Islet precursor cell (in vitro differentiated cells): Measurements from ENCODE around the gene PIGX.
"Not testable (repeated sequence)": the region's sequence is repeated elsewhere in the genome, so short reads cannot be mapped to it uniquely, and the experiment has no call there.

Experiments
- DNase-seq: peaks from one replicate; pipeline ENCODE4 v3.0.0-alpha.2; 2018

The PIGX gene

GRCh38 chr3:196706731-196707130 lies 5.4 kb upstream of the PIGX start:
- DNase-seq, result no peak

- no peak for DNase-seq
Observed at GRCh38 chr3:196707566-196707965, 4.6 kb upstream of the PIGX start.

DNA sequence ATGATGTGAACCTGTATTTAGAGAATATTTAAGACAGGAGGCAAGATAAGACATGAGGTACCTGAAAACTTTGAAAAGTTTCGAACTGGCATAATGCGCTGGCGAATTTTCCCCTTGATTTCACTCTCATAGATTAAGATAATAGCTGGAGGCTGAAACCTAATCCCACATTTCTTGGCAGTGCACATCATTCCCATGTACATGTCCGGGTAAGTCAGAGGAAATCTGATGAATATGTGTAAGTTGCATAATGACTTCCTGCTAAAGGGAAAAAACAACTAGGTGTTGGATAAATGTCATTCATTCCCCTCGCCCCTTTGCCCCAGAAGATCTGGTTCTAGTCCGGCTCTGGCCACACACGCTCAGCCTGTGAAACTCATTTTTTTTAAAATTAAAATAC lies 3.7 kb upstream of the PIGX start:
- DNase-seq, result no peak

- no peak for DNase-seq
Observed at GRCh38 chr3:196712514-196713413, 587 bp downstream of the PIGX start.

DNA sequence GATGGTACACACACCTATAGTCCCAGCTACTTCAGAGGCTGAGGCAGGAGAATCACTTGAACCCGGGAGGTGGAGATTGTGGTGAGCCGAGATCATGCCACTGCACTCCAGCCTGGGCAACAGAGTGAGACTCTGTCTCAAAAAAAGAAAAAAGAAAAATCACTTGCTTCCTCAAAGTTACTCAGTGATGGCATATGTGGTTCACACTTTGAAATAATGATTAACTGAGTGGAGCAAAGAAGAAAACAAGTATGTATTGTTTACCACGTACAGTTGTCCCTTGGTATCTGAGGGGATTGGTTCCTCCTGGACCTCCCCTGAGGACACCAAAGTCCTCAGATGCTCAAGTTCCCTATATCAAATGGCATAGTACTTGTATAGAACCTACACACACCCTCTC lies 5.0 kb downstream of the PIGX start:
- not testable (repeated sequence) for DNase-seq

GRCh38 chr3:196721097-196721496 lies 8.9 kb downstream of the PIGX start:
- no peak for DNase-seq

DNA sequence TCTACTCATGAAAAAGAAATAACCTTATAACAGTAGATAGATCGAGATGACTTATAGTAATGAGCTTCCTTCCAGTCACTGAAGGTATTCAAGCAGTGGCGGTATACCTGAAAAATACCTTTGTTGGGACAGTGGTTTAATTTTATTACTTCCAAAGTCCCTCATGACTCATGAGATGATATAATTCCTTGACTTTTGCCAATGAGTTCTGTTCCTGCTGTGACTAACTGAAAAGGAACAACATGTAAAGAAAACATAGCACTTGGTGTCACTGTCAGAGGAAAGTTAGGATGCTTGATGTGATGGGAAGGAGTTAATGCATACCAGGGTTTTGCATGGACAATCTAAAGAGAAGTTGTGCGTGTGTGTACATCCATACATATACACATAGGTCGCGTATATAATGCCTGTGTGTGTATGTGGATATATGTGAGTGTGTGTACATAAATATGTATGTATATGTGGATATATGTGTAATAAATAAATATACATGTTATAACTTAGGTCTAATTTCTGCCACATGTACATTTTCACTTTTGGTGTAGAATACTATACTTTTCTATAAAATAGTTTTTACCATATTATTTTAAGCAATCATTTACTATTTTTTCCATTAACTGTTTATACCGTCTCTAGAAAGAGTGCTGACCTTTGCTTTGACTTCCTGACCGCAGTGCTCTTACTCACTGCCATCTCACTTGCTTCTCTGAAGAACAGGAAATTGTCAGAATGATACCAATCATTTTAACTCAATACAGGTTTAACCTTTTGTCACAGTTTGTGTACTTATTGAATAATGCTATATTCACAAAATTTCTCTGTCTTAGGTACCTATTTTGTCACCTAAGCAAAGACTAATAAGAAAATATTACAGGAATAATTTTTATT lies 14.9 kb downstream of the PIGX start:
- no peak for DNase-seq

DNA sequence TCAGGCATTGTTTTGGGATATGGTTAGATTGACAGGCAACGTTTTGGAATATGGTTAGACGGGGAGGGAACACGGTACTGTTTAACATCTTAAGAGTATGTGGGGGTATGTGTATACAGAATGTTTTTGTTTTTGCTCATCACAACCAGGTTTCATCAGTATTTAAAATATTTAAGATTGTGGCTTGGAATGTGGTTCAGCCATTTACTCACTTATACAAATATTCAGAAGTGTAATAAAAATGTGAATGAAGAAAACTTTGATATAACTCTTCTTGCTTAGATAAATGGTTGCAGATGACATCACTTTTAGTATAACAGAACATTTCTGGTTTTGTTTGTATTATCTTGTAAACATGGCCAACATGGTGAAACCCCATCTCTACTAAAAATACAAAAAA lies 23.6 kb downstream of the PIGX start:
- no peak for DNase-seq

DNA sequence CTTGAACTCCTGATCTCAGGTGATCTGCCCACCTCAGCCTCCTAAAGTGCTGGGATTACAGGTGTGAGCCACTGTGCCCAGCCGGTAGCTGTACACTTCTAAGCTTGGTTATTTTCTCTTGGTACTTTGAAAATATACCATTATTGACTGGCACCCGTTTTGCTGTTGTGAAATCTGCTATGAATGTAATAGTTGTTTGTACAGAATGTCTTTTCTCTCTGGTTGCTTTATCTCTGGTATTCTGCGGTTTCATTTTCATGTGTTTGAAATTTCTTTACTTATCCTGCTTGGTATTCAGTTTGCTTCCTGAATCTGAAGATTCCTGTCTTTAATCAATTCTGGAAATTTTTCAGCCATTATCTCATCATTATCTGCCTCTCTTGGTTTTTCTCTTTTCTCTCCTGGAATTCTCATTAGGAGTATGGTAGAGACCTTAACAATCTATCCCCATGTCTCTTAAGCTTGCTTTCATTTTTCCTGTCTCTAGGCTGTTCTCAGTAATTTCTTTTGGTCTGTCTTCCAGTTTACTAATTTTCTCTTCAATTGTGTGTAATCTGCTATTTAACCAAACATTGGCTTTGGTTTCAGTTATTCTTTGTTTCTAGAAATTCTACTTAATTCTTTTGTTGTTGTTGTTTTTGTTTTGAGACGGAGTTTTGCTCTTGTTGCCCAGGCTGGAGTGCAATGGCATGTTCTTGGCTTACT lies 24.6 kb downstream of the PIGX start:
- no peak for DNase-seq

DNA sequence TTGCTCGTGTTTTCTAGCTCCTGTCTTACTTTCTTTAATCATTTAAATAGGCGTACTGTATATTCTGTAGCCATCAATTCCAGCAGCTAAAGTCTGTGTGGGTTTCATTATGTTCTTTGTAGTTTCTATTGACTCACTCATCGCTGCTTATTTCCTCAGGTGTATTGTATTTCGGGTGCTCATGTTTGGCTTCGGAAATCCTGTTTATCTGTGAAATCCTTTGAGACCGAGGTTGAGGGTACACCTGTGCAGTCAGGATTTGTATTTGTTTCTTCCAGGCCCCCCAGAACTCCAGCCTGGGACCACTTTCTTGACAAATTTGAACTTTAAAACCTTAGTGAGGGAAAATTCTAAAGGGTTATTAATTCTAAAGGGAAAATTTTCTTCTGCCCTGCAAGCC lies 25.5 kb downstream of the PIGX start:
- no peak for DNase-seq

DNA sequence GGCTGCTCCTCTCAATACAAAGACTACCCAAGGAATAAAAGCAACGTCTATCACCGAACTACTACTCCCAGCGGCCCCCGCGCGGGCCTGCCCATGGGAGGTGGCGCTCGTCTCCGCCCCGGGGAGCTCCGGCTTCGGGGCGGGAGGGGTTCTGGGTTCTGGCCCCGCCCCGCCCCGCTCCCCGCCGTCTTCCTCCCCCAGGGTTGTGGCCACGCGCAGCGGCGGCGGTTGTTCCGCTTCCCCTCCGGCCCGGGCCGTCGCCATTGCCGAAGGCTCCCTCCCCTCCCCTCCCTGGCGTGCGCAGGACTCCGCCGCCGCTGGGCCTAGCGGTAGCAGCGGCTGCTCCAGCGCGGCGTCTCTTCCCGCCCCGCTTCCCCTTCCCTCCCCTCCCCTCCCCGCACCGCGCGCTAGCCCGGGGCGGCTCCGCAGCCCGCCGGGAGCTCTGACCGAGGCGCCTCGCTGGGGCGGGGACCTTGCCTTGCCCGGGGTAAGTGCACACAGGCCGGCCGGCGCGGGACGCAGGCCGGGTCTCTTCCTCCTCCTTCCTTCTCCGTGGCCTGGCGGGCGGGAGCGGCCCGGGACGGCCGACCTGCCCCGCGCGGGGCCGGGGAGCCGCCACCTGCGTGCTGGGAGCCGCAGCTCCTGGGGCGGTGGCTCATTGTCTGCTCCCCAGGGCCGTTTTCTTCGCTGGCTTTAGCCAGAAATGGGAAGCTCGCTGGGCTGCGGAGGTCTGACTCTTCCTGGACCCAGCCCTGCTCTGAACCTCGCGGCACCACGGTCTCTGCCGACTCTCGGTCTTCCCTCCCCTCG lies 27.7 kb downstream of the PIGX start, which contains the start of gene PAK2:
Gene PAK2 (plus strand): TSS at position 187 of the 810 bp plus-strand sequence. CDS start 42,790 bp downstream, outside the sequence.
- DNase-seq, result peak; percentile 92

DNA sequence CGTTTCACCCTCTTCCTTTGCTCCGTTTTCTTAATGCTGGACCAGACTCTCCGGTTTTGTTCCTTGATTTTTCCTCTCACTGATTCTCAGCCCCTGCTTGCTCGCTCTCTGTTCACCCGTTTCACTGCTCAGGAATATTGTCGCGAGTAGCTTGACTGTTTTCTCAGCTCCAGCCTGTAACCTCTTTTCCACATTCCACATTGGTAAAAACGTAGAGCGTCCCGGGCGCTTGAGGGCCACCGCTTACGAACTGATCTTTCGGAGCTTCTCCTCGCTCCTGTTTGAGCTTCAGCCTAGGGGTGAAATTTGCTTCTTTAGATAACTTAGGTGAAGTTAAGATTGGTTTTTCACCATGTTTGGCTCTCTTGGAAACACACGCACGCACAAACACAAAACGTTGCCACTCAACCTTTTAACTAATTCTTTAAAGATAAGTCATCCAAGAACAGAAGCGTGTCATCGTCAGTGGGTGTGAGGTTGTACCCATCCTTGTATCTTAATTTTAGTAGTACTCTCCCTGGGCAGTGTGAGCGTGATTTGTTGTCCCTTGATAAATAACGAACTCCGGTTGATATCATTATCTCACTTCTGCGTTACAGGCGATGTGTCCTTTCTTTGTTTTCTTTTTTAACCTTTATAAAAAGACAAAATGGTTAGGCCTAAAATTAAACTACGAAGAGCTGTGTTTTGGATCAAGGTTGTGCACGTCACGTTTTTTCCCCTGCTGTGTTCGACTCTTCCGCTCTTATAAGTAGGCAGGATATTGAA lies 28.5 kb downstream of the PIGX start:
- DNase-seq, result peak; percentile 61

- DNase-seq, result no peak
Observed at GRCh38 chr3:196741249-196741889, 29.2 kb downstream of the PIGX start.

DNA sequence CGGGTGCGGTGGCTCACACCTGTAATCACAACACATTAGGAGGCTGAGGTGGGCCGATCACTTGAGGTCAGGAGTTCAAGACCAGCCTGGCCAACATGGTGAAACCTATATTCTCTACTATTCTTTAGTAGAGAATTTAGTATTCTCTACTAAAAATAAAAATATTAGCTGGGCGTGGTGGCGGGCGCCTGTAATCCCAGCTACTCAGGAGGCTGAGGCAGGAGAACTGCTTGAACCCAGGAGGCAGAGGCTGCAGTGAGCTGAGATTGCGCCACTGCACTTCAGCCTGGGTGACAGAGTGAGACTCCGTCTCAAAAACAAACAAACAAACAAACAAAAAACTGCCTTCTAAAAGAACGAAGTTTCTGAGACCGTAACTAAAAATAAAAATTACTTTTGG lies 31.4 kb downstream of the PIGX start:
- DNase-seq, result not testable (repeated sequence)

GRCh38 chr3:196749125-196749524 lies 36.9 kb downstream of the PIGX start:
- DNase-seq, result no peak

DNA sequence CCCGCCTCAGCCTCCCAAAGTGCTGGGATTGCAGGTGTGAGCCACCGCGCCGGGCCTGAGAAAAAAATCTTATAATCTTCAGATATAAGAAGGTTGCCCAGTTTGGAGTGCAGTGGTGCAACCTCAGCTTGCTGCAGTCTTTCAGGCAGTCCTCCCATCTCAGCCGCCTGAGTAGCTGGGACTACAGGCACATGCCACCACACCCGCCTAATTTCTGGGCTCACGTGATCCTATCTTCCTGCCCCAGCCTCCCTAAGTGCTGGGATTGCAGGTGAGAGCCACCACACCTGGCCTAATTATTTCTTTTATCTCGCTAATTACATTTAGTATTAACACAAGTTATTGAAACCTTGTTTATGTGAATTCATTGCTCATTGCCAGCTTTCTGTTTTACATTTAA lies 41.0 kb downstream of the PIGX start:
- DNase-seq, result peak; percentile 66

DNA sequence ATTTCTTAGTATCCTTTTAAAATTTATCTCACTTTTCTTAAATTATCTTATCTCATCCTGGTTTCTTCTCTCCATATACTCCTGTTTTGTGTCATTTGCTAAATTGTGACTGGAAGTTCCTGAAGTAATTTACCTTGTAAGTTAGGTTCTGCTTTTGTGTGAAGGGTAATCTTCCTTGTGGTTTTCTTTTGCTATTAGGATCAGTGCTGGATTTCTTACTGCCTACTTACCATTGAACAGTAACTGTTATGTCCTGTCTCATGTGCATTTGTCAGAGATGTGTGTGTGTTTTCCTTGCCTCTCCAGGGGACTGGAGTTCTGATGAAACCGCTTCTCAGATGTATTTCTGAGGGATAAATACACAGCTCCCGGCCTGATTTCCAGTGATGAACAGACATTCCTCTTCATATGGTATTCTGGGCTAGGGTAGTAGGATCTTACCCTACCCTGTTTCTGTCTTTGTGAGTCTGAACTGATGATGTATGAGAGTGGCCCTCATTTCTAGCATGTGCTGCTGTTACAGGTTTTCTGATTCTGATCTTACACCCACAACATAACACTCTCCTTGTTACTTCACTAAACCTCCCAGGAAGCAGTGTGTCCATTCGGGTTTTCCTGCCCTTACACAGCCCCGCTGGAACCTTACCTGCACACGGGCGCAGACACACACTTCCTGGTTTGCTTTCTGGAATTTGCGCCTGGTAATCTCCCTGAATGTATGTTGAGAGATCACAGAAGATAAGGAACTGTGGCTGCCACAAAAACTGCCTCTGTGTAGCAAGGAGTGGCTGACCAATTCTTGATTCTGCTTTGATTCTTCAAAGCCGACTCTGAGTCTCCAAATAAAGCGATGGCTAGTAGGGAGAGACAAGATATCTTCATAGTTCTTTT lies 42.2 kb downstream of the PIGX start:
- DNase-seq, result peak; percentile 85

- no peak for DNase-seq
Observed at GRCh38 chr3:196756732-196757131, 44.6 kb downstream of the PIGX start.

DNA sequence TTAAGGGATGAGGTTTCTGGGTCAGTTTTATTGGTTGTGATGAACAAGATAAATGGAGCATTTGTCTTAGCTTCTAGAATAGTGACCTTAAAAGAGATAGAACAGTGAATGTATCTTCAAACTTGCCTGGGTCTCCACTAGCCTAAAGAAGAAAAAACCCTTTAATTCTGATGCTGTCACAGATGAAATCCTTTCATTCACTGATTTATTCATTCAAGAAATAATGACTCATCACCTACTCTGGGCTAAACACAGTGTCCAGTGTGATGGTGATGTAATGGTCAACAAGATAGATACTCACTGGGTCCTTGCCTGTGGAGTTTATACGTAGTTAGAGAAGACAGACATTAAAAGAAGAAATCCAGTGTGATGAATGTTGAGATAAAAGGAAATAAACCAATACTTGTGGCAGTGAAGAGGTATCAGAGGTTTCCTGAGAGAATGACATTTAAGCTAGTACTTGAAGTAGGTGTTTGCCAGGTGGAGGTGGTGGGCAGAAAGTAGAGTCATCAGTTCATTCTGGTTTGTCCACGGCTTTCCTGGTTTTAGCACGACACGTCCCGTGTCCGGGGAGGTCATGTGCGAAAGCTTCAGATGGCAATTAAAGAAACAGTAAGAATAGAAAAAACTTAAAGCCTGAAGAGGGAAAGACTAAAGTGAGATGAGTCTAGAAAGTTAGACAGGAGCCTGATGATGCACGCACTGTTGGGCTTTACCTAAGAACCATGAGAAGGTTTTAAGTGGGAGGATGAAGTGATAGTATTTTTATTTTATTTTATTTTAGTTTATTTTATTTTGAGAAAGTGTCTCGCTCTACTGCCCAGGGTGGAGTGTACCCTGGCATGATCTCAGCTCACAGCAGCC lies 45.9 kb downstream of the PIGX start:
- DNase-seq, result no peak
